Naive thymus-derived CD4-positive, alpha-beta T cell (primary cell): Measurements from ENCODE around the gene BIRC2. TPM values are rescaled to one million over a fixed set of nuclear protein-coding genes. Genes with fewer than 3 reads are reported as not detected.

Experiments
- ATAC-seq: fragments of 150-1000 bp; cut with Tn5 transposase; 2 replicates; pipeline ENCODE4 v1.10.0; 2021; ENCODE audit warnings: mild to moderate bottlenecking, moderate library complexity
- CTCF ChIA-PET: fragments of 350-600 bp; sonication (Branson Sonifier 250); formaldehyde crosslinking; loops from one replicate; lab custom pipeline; 2021; ENCODE audit warnings: antibody characterized with exemption; lab: Charles Lee
- POLR2A ChIA-PET: fragments of 350-600 bp; sonication (Branson Sonifier 250); formaldehyde crosslinking; loops from one replicate; lab custom pipeline; 2021; ENCODE audit warnings: antibody characterized with exemption, inconsistent platforms; lab: Charles Lee
- DNase-seq, 9 donors: peaks; one replicate each; pipeline versions ENCODE4 v3.0.0 to v3.0.0-alpha.2; 2020 to 2022; ENCODE audit warnings: mixed read lengths in 1 of 9
- H3K27ac ChIP-seq: one replicate; pipeline ENCODE4 v1.7.0; 2013; ENCODE audit warnings: mild to moderate bottlenecking, low read depth, low read length, moderate library complexity
- H3K27me3 ChIP-seq, 2 donors: one replicate each; pipeline ENCODE4 v1.7.0; 2013; ENCODE audit warnings: low read length in 2 of 2, mild to moderate bottlenecking in 2 of 2, moderate library complexity in 2 of 2; ENCODE audit not compliant: control insufficient read depth in 2 of 2, insufficient read depth in 2 of 2
- H3K36me3 ChIP-seq, 3 experiments: 1 replicate in 2 of 3; 2 replicates in 1 of 3; pipeline ENCODE4 v1.7.0; 2013; ENCODE audit warnings: low read length in 3 of 3, mild to moderate bottlenecking in 3 of 3, moderate library complexity in 1 of 3; ENCODE audit not compliant: insufficient read depth in 3 of 3, control insufficient read depth in 2 of 3
- H3K4me1 ChIP-seq, 2 donors: one replicate each; pipeline ENCODE4 v1.7.0; 2013; ENCODE audit warnings: low read length in 2 of 2, mild to moderate bottlenecking in 2 of 2, moderate library complexity in 1 of 2; ENCODE audit not compliant: control insufficient read depth in 2 of 2, insufficient read depth in 2 of 2
- H3K4me3 ChIP-seq: 2 replicates; pipeline ENCODE4 v1.7.0; 2013; ENCODE audit warnings: mild to moderate bottlenecking, low read length
- H3K9me3 ChIP-seq, 3 experiments: 1 replicate in 2 of 3; 2 replicates in 1 of 3; pipeline ENCODE4 v1.7.0; 2013; ENCODE audit warnings: low read length in 3 of 3; ENCODE audit not compliant: control insufficient read depth in 2 of 3
- H3K27ac Mint-ChIP-seq, 9 donors: one replicate each; pipeline ENCODE4 v1.8.0; 2020 to 2022; ENCODE audit warnings: mixed read lengths in 9 of 9, mild to moderate bottlenecking in 8 of 9, moderate library complexity in 5 of 9, inconsistent platforms in 2 of 9
- H3K27me3 Mint-ChIP-seq, 5 donors: one replicate each; pipeline ENCODE4 v1.8.0; 2021 to 2022; ENCODE audit warnings: mixed read lengths in 5 of 5, mild to moderate bottlenecking in 1 of 5
- H3K36me3 Mint-ChIP-seq, 5 donors: one replicate each; pipeline ENCODE4 v1.8.0; 2020 to 2022; ENCODE audit warnings: mixed read lengths in 5 of 5, mild to moderate bottlenecking in 3 of 5, inconsistent platforms in 1 of 5
- H3K4me1 Mint-ChIP-seq, 7 donors: one replicate each; pipeline ENCODE4 v1.8.0; 2020 to 2022; ENCODE audit warnings: mixed read lengths in 7 of 7, mild to moderate bottlenecking in 3 of 7, inconsistent platforms in 1 of 7
- H3K4me3 Mint-ChIP-seq, 10 donors: one replicate each; pipeline ENCODE4 v1.8.0; 2020 to 2022; ENCODE audit warnings: mild to moderate bottlenecking in 10 of 10, mixed read lengths in 10 of 10, moderate library complexity in 6 of 10, inconsistent platforms in 2 of 10
- H3K9me3 Mint-ChIP-seq, 11 donors: one replicate each; pipeline ENCODE4 v1.8.0; 2020 to 2022; ENCODE audit warnings: mixed read lengths in 11 of 11, mild to moderate bottlenecking in 4 of 11, inconsistent platforms in 1 of 11, moderate library complexity in 1 of 11
- intact Hi-C, 2 donors: fragments of 100-400 bp; cut with micrococcal nuclease; formaldehyde crosslinking; loops; one replicate each; pipeline ENCODE4 v1.15.1; 2023
- polyA plus RNA-seq, 2 donors: library from polyadenylated mRNA; unstranded; fragments of 300-500 nt; fragmentation: Illumina TruSeq; gene quantifications; one replicate each; pipeline ENCODE4 v1.2.3, GENCODE V29; 2021
- total RNA-seq, 6 experiments: library from RNA in 5 of 6; stranded (reverse) in 5 of 6; gene quantifications; 1 replicate in 5 of 6; 2 replicates in 1 of 6; pipeline ENCODE4 v1.2.3 and lab custom pipeline; 2021 to 2026

Gene BIRC2
- total and polyA plus RNA-seq, 7 experiments from 2014 or later, result 35.2 to 103 (median 61.5) TPM

- intact Hi-C loops, result loop anchor here in 1 of 2 donors (1.0 to 2.0 kb wide), 2 partner anchors 8 to 16 kb away; no protein-coding TSS in a partner anchor
- Mint-ChIP-seq H3K4me1 (peaks cover 29 to 76% (median 58%) of the 10 kb centered on the region in 7 donors), H3K27ac (peak overlapping the region in 5 of 9 donors; percentile 8 to 81 (median 18)), H3K9me3 (peaks cover 0 to 3% (median 0%) of the 10 kb centered on the region in 11 donors), H3K4me3 (no peak overlapping the region), H3K27me3 (no peaks in the 10 kb centered on the region), H3K36me3 (peaks cover 12 to 50% (median 37%) of the 10 kb centered on the region in 5 donors)
- Histone ChIP-seq H3K36me3 (peaks cover 8 to 50% (median 17%) of the 10 kb centered on the region in 3 experiments), H3K4me1 (peaks cover 0 to 39% of the 10 kb centered on the region in 2 donors), H3K9me3 (no peaks in the 10 kb centered on the region), H3K27ac (no peak overlapping the region), H3K27me3 (no peaks in the 10 kb centered on the region), H3K4me3 (no peak overlapping the region)
- ATAC-seq (no peak), DNase-seq (no peak)
- ChIA-PET POLR2A (interaction anchor here (0.6 to 3.7 kb wide), 10 partner anchors 8 to 83 kb away, joined by 3 to 16 read pairs (median 3); no protein-coding TSS in a partner anchor), CTCF (interaction anchor here (1.0 to 3.2 kb wide), 2 partner anchors 9 to 214 kb away, joined by 3 to 17 read pairs; no protein-coding TSS in a partner anchor)
These were observed 52.2 kb downstream of the BIRC2 start for GRCh38 chr11:102399189-102399588.

GRCh38 chr11:102400603-102401002 is 53.6 kb downstream of the BIRC2 start:
- Mint-ChIP-seq H3K27ac (peak overlapping the region in 7 of 9 donors; percentile 18 to 78 (median 46)), H3K9me3 (peaks cover 0 to 3% (median 0%) of the 10 kb centered on the region in 11 donors), H3K27me3 (no peaks in the 10 kb centered on the region), H3K36me3 (peaks cover 12 to 47% (median 32%) of the 10 kb centered on the region in 5 donors), H3K4me3 (no peak overlapping the region), H3K4me1 (peaks cover 37 to 88% (median 72%) of the 10 kb centered on the region in 7 donors)
- no peak overlapping the region for H3K4me3 ChIP-seq
- no peaks in the 10 kb centered on the region for H3K27me3 ChIP-seq
- no peaks in the 10 kb centered on the region for H3K9me3 ChIP-seq
- intact Hi-C loops, result no loop called here
- peaks cover 0 to 39% of the 10 kb centered on the region in 2 donors for H3K4me1 ChIP-seq
- H3K36me3 ChIP-seq, result peaks cover 8 to 43% (median 17%) of the 10 kb centered on the region in 3 experiments
- CTCF ChIA-PET, result interaction anchor here (0.8 to 3.2 kb wide), 6 partner anchors 8 to 91 kb away, joined by 3 to 17 read pairs (median 4); no protein-coding TSS in a partner anchor
- POLR2A ChIA-PET, result interaction anchor here (0.7 to 3.7 kb wide), 3 partner anchors 13 to 51 kb away, joined by 3 to 16 read pairs (median 6); no protein-coding TSS in a partner anchor
- no peak for DNase-seq
- no peak overlapping the region for H3K27ac ChIP-seq
- no peak for ATAC-seq

GRCh38 chr11:102401905-102402304 is 54.9 kb downstream of the BIRC2 start:
- Histone ChIP-seq H3K27me3 (no peaks in the 10 kb centered on the region), H3K27ac (no peak overlapping the region), H3K9me3 (no peaks in the 10 kb centered on the region), H3K4me1 (peaks cover 0 to 38% of the 10 kb centered on the region in 2 donors), H3K36me3 (peaks cover 8 to 49% (median 17%) of the 10 kb centered on the region in 3 experiments), H3K4me3 (no peak overlapping the region)
- peak overlapping the region in 1 of 10 donors; percentile 35 for H3K4me3 Mint-ChIP-seq
- no peak for DNase-seq
- ATAC-seq, result no peak
- peaks cover 45 to 88% (median 72%) of the 10 kb centered on the region in 7 donors for H3K4me1 Mint-ChIP-seq
- ChIA-PET POLR2A (interaction anchor here (0.6 to 1.0 kb wide), 5 partner anchors 9 to 51 kb away, joined by 3 to 4 read pairs (median 3); no protein-coding TSS in a partner anchor), CTCF (interaction anchor here (1.2 to 3.2 kb wide), 2 partner anchors 11 to 49 kb away, joined by 3 to 17 read pairs; no protein-coding TSS in a partner anchor)
- H3K9me3 Mint-ChIP-seq, result peaks cover 0 to 3% (median 0%) of the 10 kb centered on the region in 11 donors
- H3K36me3 Mint-ChIP-seq, result peaks cover 12 to 52% (median 37%) of the 10 kb centered on the region in 5 donors
- peak overlapping the region in 6 of 9 donors; percentile 5 to 82 (median 36) for H3K27ac Mint-ChIP-seq
- intact Hi-C loops, result loop anchor here in 1 of 2 donors (1.0 kb wide), 1 partner anchor 11 kb away; no protein-coding TSS in a partner anchor
- H3K27me3 Mint-ChIP-seq, result no peaks in the 10 kb centered on the region

GRCh38 chr11:102402548-102402947 is 55.5 kb downstream of the BIRC2 start:
- intact Hi-C loops, result loop anchor here in 1 of 2 donors (1.0 kb wide), 1 partner anchor 11 kb away; no protein-coding TSS in a partner anchor
- peak overlapping the region in 2 of 10 donors; percentile 15 to 34 for H3K4me3 Mint-ChIP-seq
- Histone ChIP-seq H3K4me3 (no peak overlapping the region), H3K27ac (no peak overlapping the region), H3K27me3 (no peaks in the 10 kb centered on the region), H3K4me1 (peaks cover 0 to 38% of the 10 kb centered on the region in 2 donors), H3K36me3 (peaks cover 8 to 43% (median 17%) of the 10 kb centered on the region in 3 experiments), H3K9me3 (no peaks in the 10 kb centered on the region)
- peaks cover 45 to 88% (median 72%) of the 10 kb centered on the region in 7 donors for H3K4me1 Mint-ChIP-seq
- no peaks in the 10 kb centered on the region for H3K27me3 Mint-ChIP-seq
- peaks cover 0 to 2% (median 0%) of the 10 kb centered on the region in 11 donors for H3K9me3 Mint-ChIP-seq
- ChIA-PET CTCF (no interaction called here), POLR2A (interaction anchor here (0.6 to 1.1 kb wide), 7 partner anchors 10 to 1318 kb away, joined by 3 read pairs; no protein-coding TSS in a partner anchor)
- H3K36me3 Mint-ChIP-seq, result peaks cover 12 to 55% (median 37%) of the 10 kb centered on the region in 5 donors
- peak overlapping the region; percentile 6 to 89 (median 67) for H3K27ac Mint-ChIP-seq
- ATAC-seq, result no peak
- no peak for DNase-seq

- H3K4me1 Mint-ChIP-seq, result peaks cover 60 to 99% (median 82%) of the 10 kb centered on the region in 7 donors
- peaks cover 0 to 47% of the 10 kb centered on the region in 2 donors for H3K4me1 ChIP-seq
- POLR2A ChIA-PET, result interaction anchor here (0.7 to 1.0 kb wide), 4 partner anchors 12 to 82 kb away, joined by 3 to 4 read pairs (median 3); no protein-coding TSS in a partner anchor
- no peaks in the 10 kb centered on the region for H3K27me3 Mint-ChIP-seq
- no peaks in the 10 kb centered on the region for H3K27me3 ChIP-seq
- peaks cover 7 to 57% (median 32%) of the 10 kb centered on the region in 5 donors for H3K36me3 Mint-ChIP-seq
- peaks cover 0 to 3% (median 0%) of the 10 kb centered on the region in 11 donors for H3K9me3 Mint-ChIP-seq
- no peak overlapping the region for H3K4me3 ChIP-seq
- CTCF ChIA-PET, result interaction anchor here (0.6 to 3.6 kb wide), 6 partner anchors 8 to 91 kb away, joined by 3 to 22 read pairs (median 5); no protein-coding TSS in a partner anchor
- ATAC-seq (no peak), DNase-seq (no peak)
- no peaks in the 10 kb centered on the region for H3K9me3 ChIP-seq
- intact Hi-C loops, result no loop called here
- H3K4me3 Mint-ChIP-seq, result peak overlapping the region in 3 of 10 donors; percentile 9 to 58 (median 55)
- H3K27ac ChIP-seq, result no peak overlapping the region
- H3K36me3 ChIP-seq, result peaks cover 7 to 34% (median 7%) of the 10 kb centered on the region in 3 experiments
- peak overlapping the region in 7 of 9 donors; percentile 61 to 82 (median 79) for H3K27ac Mint-ChIP-seq
These were observed 58.5 kb downstream of the BIRC2 start for GRCh38 chr11:102405501-102405900.

- H3K27ac Mint-ChIP-seq, result peak overlapping the region in 7 of 9 donors; percentile 9 to 81 (median 72)
- H3K4me3 Mint-ChIP-seq, result peak overlapping the region in 4 of 10 donors; percentile 9 to 58 (median 42)
- H3K4me1 Mint-ChIP-seq, result peaks cover 62 to 99% (median 85%) of the 10 kb centered on the region in 7 donors
- intact Hi-C loops, result loop anchor here in 1 of 2 donors (2.0 kb wide), 1 partner anchor 15 kb away; no protein-coding TSS in a partner anchor
- H3K27ac ChIP-seq, result no peak overlapping the region
- H3K9me3 ChIP-seq, result no peaks in the 10 kb centered on the region
- H3K9me3 Mint-ChIP-seq, result peaks cover 0 to 4% (median 0%) of the 10 kb centered on the region in 11 donors
- POLR2A ChIA-PET, result interaction anchor here (0.7 to 1.3 kb wide), 4 partner anchors 13 to 40 kb away, joined by 3 to 4 read pairs (median 3); no protein-coding TSS in a partner anchor
- H3K4me1 ChIP-seq, result peaks cover 0 to 51% of the 10 kb centered on the region in 2 donors
- ATAC-seq, result no peak
- H3K36me3 Mint-ChIP-seq, result peaks cover 5 to 55% (median 30%) of the 10 kb centered on the region in 5 donors
- CTCF ChIA-PET, result interaction anchor here (0.6 to 3.6 kb wide), 6 partner anchors 9 to 90 kb away, joined by 3 to 22 read pairs (median 5); no protein-coding TSS in a partner anchor
- H3K27me3 Mint-ChIP-seq, result no peaks in the 10 kb centered on the region
- H3K27me3 ChIP-seq, result no peaks in the 10 kb centered on the region
- peaks cover 1 to 30% (median 4%) of the 10 kb centered on the region in 3 experiments for H3K36me3 ChIP-seq
- H3K4me3 ChIP-seq, result no peak overlapping the region
- DNase-seq, result no peak
These were observed 59.1 kb downstream of the BIRC2 start for GRCh38 chr11:102406099-102406498.
